ENCODE results near the gene AK5.
"Not testable (repeated sequence)": the region's sequence is repeated elsewhere in the genome, so short reads cannot be mapped to it uniquely, and the experiment has no call there.

The AK5 gene

DNA sequence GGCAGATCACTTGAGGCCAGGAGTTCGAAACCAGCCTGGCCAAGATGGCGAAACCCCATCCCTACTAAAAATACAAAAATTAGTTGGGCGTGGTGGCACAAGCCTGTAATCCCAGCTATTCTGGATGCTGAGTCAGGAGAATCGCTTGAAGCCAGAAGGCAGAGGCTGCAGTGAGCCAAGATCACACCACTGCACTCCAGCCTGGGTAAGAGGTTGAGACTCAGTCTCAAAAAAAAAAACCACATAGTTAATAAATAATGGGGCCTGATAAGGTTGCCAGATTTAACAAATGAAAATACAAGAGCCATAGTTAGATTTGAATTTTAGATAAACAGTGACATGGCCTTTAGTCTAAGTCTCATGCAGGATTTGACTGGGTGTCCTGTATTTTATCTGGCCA, 225.0 kb downstream of the AK5 start:
- DNase-seq (ENCODE audit: low spot score), result no peak

DNA sequence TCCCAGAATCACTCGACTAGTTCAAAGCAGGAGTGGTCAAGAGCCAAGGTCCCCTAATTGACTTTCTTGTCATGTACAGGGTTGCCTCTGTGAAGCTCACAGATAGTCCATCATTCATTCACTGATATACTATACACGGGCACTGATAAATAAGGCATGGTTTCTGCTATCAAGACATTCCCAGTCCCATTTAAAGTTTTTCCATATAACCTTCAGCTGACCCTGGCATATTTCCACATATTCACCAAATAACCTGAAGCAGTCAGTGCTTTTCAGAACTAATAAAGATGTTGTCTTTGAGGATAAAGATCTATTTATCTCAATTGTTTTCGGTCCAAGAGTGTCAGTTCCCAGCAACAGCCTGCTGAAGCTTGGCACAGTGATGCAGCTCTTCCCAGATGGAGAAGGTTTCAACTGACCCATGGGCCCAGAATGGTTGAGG, 227.3 kb downstream of the AK5 start:
- no peak for DNase-seq (ENCODE audit: low spot score)

DNA sequence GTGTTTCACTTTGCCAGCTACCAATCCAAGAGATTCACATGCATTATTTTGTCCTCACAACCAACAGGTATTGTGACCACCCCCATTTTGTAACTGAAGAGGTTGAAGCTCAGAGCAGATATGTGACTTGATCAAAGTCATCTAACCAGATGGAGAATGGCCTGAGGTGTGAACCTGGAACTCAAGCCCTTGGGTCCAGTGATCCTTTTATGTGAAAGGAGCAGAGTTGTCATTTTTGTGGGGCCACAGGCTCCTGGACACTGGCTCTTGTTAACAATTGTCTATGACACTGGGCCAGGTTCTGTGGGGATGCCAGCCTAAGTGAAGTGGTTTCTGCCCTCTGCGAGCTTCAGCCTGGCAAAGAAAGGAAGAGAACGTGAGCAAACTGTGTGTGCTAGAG, 228.1 kb downstream of the AK5 start:
- DNase-seq (ENCODE audit: low spot score), result no peak

GRCh38 chr1:77511440-77511840, 229.6 kb downstream of the AK5 start:
- DNase-seq (ENCODE audit: low spot score), result peak; percentile 69

GRCh38 chr1:77512650-77513049, 230.8 kb downstream of the AK5 start:
- not testable (repeated sequence) for DNase-seq (ENCODE audit: low spot score)

DNA sequence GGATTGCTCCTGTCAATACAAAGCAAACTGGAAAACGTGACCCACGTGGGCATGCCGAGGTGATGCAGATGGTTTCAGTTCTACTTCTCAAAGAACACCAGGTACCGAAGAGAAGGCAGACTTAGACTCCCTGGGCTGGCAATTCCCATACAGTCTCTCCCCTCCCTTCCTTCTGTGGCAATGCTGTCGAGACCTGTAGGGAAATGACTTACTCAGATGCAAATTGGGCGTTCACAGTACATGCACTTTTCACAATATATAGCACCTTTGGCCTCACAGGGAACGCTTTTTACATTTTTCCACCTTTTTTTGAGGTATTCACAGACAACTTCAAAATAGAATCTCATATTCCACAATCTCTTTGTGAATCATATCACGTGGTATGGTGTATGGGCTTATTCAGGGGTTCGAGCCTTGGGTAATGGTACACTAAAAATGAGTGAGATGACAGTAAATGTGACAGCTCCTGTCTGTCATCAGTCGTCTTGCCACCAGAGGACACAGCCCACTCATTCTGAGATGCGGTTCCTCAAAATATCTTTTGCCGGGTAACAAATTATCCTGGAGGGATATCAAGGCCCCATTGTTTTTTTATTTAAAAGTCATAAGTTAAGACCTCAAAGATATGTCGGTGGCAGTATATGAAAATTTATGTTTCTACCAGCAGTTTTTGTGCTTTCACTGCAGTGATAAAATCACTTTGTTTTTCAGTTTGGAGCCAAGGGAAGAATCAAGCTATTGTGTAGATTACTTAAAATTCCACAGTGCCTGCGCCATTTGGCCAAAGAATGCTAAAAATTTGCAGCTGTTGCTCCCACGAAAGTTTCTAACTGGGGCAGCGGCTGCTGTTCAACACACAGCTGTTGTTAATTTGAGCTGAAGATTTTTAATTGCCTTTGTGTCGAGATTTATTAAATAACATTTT, 232.3 kb downstream of the AK5 start:
- peak; percentile 68 for DNase-seq (ENCODE audit: low spot score)

- no peak for DNase-seq (ENCODE audit: low spot score)
Measured at GRCh38 chr1:77514921-77515776, 233.3 kb downstream of the AK5 start.

GRCh38 chr1:77516106-77516505, 234.3 kb downstream of the AK5 start:
- no peak for DNase-seq (ENCODE audit: low spot score)

DNA sequence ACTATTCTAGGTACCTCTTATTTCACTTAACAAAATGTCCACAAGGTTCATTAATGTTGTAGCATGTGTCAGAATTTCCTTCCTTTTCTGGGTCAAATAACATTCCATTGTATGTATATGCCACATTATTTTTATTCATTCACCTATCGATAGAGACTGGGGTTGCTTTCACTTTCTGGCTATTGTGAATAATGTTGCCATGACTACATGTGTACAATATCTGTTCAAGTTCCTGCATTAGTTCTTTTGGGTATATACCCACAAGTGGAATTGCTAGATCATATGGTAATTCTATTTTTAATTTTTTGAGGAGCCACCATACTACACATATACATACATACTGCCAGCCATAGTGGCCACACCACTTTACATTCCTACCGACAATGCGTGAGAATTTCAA, 242.2 kb downstream of the AK5 start:
- no peak for DNase-seq (ENCODE audit: low spot score)

- DNase-seq (ENCODE audit: low spot score), result not testable (repeated sequence)
Measured at GRCh38 chr1:77531149-77531548, 249.3 kb downstream of the AK5 start.

DNA sequence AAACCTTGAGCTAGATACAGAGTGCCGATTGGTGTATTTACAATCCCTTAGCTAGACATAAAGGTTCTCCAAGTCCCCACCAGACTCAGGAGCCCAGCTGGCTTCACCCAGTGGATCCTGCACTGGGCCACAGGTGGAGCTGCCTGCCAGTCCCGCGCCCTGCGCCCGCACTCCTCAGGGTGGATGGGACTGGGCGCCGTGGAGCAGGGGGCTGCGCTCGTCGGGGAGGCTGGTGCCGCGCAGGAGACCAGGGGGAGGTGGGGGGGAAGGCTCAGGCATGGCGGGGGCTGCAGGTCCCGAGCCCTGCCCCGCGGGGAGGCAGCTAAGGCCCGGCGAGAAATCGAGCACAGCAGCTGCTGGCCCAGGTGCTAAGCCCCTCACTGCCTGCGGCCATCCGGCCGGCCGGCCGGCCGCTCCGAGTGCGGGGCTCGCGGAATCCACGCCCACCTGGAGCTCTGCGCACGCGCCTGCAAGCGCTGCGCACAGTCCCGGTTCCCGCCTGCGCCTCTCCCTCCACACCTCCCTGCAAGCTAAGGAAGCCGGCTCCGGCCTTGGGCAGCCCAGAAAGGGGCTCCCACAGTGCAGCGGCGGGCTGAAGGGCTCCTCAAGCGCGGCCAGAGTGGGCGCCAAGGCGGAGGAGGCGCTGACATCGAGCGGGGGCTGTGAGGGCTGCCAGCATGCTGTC, 249.9 kb downstream of the AK5 start:
- not testable (repeated sequence) for DNase-seq (ENCODE audit: low spot score)

- no peak for DNase-seq (ENCODE audit: low spot score)
Measured at GRCh38 chr1:77532641-77533040, 250.8 kb downstream of the AK5 start.

GRCh38 chr1:77533660-77534305, 252.0 kb downstream of the AK5 start:
- peak; percentile 62 for DNase-seq (ENCODE audit: low spot score)

DNA sequence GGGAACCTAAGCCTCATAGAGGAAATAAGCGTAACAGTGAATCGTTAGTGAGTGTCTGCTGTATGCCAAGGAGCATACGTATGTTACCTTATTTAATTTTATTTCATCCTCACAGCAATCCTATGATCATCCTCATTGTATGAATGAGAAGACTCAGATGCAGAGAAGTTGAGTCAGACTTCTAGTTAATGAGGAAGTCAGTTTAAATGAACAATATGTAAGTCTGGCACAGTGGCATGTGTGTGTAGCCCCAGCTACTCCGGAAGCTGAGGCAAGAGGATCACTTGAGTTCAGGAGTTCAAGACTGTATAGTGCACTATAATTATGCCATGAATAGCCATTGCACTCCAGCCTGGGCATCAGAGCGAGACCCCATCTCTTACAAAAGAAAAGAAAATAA, 252.6 kb downstream of the AK5 start:
- DNase-seq (ENCODE audit: low spot score), result no peak

GRCh38 chr1:77536813-77537212, 255.0 kb downstream of the AK5 start:
- peak; percentile 85 for DNase-seq (ENCODE audit: low spot score)

DNA sequence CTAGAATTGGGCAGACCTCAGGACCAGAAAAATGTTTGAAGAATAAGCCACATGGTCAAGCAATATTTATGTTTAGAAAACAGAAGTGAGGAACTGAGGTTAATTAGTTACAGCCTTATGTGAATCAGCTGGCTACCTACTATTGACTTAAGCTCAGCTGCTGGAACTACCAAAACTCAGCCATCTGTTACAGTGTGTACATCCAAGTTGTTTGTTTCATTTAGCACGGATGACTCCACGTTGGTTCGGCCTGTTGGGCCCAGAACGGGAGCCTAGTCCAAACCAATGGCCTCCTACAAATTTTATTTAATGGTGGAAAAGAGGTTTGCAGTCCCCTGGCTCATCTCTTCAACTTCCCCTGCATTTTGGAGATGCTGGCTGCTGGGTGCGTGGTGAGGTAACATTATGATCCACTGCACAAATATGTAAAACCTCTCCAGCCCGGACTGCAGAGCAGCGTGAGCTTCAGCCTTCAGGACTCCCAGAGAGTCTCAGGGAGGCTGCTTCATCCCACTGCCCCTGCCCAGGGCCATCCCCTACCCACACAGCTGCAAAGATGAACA, 257.2 kb downstream of the AK5 start:
- DNase-seq (ENCODE audit: low spot score), result no peak

- DNase-seq (ENCODE audit: low spot score), result no peak
Measured at GRCh38 chr1:77539519-77540142, 257.8 kb downstream of the AK5 start.

- DNase-seq (ENCODE audit: low spot score), result no peak
Measured at GRCh38 chr1:77540501-77541161, 258.8 kb downstream of the AK5 start.

DNA sequence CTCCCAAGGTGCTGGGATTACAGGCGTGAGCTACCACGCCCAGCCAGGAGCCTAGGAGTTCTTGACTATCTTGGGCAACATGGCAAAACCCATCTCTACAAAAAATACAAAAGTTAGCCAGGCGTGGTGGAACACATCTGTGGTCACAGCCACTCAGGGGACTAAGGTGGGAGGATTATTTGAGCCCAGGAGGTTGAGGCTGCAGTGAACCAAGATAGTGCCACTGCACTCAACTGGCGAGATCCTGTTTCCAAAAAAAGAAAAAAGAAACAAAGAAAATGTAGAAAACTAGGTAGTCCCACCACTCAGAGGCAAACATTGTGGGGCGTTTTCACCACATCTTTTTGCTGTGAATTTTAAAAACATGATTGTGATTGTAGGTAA, 259.3 kb downstream of the AK5 start:
- DNase-seq (ENCODE audit: low spot score), result no peak

- DNase-seq (ENCODE audit: low spot score), result no peak
Measured at GRCh38 chr1:77542813-77543420, 261.1 kb downstream of the AK5 start.
